ENCODE results near the gene HCN2. TPM values are rescaled to one million over a fixed set of nuclear protein-coding genes. Genes with fewer than 3 reads are reported as not detected.

HCN2 gene
- total RNA-seq, 1 donor from 2014 or later, result 5.5 TPM

DNA sequence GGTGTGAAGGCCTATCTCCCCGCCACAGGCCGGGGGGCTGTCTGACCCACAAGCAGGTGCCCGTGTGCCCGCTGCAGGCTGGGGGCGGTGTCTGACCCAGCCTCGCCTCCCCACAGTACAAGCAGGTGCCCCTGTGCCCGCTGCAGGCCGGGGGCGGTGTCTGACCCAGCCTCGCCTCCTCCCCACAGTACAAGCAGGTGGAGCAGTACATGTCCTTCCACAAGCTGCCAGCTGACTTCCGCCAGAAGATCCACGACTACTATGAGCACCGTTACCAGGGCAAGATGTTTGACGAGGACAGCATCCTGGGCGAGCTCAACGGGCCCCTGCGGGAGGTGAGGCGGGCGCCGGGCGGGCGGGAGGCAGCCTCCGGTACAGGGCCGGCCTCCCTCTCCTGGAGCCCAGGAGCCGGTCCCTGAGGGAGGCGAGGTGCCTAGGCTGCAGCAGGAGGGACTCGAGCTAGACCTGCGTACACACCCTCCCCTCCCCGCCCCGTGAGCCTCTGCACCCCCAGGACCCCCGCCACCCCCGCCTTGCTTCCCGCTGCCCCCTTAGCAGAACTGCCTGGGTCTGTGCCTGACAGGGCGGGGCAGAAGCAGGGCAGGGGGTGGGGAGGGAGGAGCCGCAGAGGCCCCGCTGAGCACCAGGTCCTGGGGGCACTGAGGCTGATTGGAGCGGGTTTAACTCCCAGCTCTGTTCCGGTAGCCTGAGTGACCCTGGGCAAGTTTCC is 20.6 kb downstream of the HCN2 start:
- DNase-seq (ENCODE audit: low read depth) (no peak), FAIRE-seq (no peak)
- H3K36me3 Mint-ChIP-seq (ENCODE audit: low read depth, unreplicated experiment), result peaks cover 15% of the 10 kb centered on the region
- TF ChIP-seq, protein P1, sequence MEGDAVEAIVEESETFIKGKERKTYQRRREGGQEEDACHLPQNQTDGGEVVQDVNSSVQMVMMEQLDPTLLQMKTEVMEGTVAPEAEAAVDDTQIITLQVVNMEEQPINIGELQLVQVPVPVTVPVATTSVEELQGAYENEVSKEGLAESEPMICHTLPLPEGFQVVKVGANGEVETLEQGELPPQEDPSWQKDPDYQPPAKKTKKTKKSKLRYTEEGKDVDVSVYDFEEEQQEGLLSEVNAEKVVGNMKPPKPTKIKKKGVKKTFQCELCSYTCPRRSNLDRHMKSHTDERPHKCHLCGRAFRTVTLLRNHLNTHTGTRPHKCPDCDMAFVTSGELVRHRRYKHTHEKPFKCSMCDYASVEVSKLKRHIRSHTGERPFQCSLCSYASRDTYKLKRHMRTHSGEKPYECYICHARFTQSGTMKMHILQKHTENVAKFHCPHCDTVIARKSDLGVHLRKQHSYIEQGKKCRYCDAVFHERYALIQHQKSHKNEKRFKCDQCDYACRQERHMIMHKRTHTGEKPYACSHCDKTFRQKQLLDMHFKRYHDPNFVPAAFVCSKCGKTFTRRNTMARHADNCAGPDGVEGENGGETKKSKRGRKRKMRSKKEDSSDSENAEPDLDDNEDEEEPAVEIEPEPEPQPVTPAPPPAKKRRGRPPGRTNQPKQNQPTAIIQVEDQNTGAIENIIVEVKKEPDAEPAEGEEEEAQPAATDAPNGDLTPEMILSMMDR (IDR thresholded peaks at IDR 0.05; ENCODE audit: insufficient read depth, low read depth, low read length), result no peak
- no peak for TF ChIP-seq EZH2 (IDR thresholded peaks at IDR 0.05; ENCODE audit: insufficient read depth, low read length)
- no peaks in the 10 kb centered on the region for H3K27me3 Mint-ChIP-seq (ENCODE audit: low read depth, unreplicated experiment)
- peaks cover 2% of the 10 kb centered on the region for H3K9me3 Mint-ChIP-seq (ENCODE audit: unreplicated experiment)
- H3K36me3 ChIP-seq (ENCODE audit: insufficient read depth, low read length), result no peaks in the 10 kb centered on the region
- H3K4me3 Mint-ChIP-seq (ENCODE audit: unreplicated experiment), result no peak overlapping the region
- H3K9me3 ChIP-seq (ENCODE audit: insufficient read depth, low read depth, low read length), result no peaks in the 10 kb centered on the region
- no peak overlapping the region for H3K4me3 ChIP-seq (ENCODE audit: insufficient read depth, low read depth, low read length)
- H3K79me2 ChIP-seq (ENCODE audit: insufficient read depth, low read length), result no peaks in the 10 kb centered on the region
- peak overlapping the region; percentile 84 for H3K9ac ChIP-seq (ENCODE audit: low read length)
- no peaks in the 10 kb centered on the region for H3K27me3 ChIP-seq (ENCODE audit: insufficient read depth, low read length)
- H3K27ac Mint-ChIP-seq (ENCODE audit: unreplicated experiment), result no peak overlapping the region
- H3K4me1 Mint-ChIP-seq (ENCODE audit: low read depth, unreplicated experiment), result peaks cover 3% of the 10 kb centered on the region
- peaks cover 19% of the 10 kb centered on the region for H3K4me1 ChIP-seq (ENCODE audit: insufficient read depth, low read length)
- H4K20me1 ChIP-seq (ENCODE audit: insufficient read depth, low read length), result no peaks in the 10 kb centered on the region
- H2AFZ ChIP-seq (ENCODE audit: low read depth, low read length), result peak overlapping the region; percentile 63
- H3K27ac ChIP-seq (ENCODE audit: low read depth, low read length), result peak overlapping the region; percentile 95
- H3K4me2 ChIP-seq (ENCODE audit: low read length), result peak overlapping the region; percentile 82

DNA sequence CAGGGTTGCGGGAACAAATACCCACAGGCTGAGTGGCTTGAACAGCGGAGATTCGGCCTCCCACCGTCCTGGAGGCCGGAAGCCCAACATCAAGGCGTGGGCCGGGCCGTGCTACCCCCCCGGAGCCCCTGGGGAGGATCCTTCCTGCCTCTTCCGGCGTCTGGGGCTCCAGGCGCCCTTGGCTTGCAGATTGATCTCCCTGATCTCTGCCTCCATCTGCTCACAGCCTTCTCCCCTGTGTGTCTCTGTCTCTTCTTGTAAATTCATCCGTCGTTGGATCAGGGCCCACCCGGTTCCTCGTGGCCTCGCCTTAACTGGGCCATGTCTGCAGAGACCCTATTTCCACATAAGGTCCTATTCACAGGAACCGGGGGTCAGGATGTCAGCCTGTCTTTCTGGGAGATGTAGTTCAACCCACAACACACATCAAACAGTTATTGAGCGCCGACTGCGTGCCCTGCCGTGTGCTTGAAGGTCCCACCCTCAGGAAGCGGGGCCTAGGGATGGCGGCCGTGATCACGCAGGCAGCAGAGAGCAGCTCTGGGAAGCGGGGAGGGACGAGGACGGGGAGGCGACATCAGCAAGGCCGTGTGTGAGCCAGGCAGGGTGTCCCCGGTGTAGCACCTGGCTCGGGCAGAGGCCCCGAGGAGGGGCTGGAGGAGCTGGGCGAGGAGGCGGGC is 21.3 kb downstream of the HCN2 start:
- peak overlapping the region; percentile 82 for H3K4me2 ChIP-seq (ENCODE audit: low read length)
- no peaks in the 10 kb centered on the region for H3K9me3 ChIP-seq (ENCODE audit: insufficient read depth, low read depth, low read length)
- H3K4me3 ChIP-seq (ENCODE audit: insufficient read depth, low read depth, low read length), result peak overlapping the region; percentile 30
- TF ChIP-seq, protein P1 (IDR thresholded peaks at IDR 0.05; ENCODE audit: insufficient read depth, low read depth, low read length), result no peak
- TF ChIP-seq EZH2 (IDR thresholded peaks at IDR 0.05; ENCODE audit: insufficient read depth, low read length), result no peak
- H3K4me3 Mint-ChIP-seq (ENCODE audit: unreplicated experiment), result no peak overlapping the region
- DNase-seq (ENCODE audit: low read depth) (peak; percentile 82), FAIRE-seq (no peak)
- peak overlapping the region; percentile 84 for H3K9ac ChIP-seq (ENCODE audit: low read length)
- no peaks in the 10 kb centered on the region for H3K27me3 ChIP-seq (ENCODE audit: insufficient read depth, low read length)
- peak overlapping the region; percentile 95 for H3K27ac ChIP-seq (ENCODE audit: low read depth, low read length)
- no peaks in the 10 kb centered on the region for H3K79me2 ChIP-seq (ENCODE audit: insufficient read depth, low read length)
- peaks cover 3% of the 10 kb centered on the region for H3K4me1 Mint-ChIP-seq (ENCODE audit: low read depth, unreplicated experiment)
- peak overlapping the region; percentile 28 for H3K27ac Mint-ChIP-seq (ENCODE audit: unreplicated experiment)
- H2AFZ ChIP-seq (ENCODE audit: low read depth, low read length), result peak overlapping the region; percentile 63
- H3K36me3 Mint-ChIP-seq (ENCODE audit: low read depth, unreplicated experiment), result peaks cover 15% of the 10 kb centered on the region
- H3K4me1 ChIP-seq (ENCODE audit: insufficient read depth, low read length), result peaks cover 19% of the 10 kb centered on the region
- no peaks in the 10 kb centered on the region for H3K27me3 Mint-ChIP-seq (ENCODE audit: low read depth, unreplicated experiment)
- H4K20me1 ChIP-seq (ENCODE audit: insufficient read depth, low read length), result no peaks in the 10 kb centered on the region
- H3K36me3 ChIP-seq (ENCODE audit: insufficient read depth, low read length), result no peaks in the 10 kb centered on the region
- peaks cover 2% of the 10 kb centered on the region for H3K9me3 Mint-ChIP-seq (ENCODE audit: unreplicated experiment)
